ENCODE data around the gene OR8K3.

OR8K3 gene

GRCh38 chr11:56314844-56315243 is at the start of gene OR8K3:
Gene OR8K3 (plus strand): TSS chr11:56315144. CDS start chr11:56318307, 3,163 bp downstream.
- no peak for DNase-seq

- DNase-seq: no peak
Observed at GRCh38 chr11:56271092-56271491, 43.9 kb upstream of the OR8K3 start.

GRCh38 chr11:56273854-56274253 is 41.1 kb upstream of the OR8K3 start, which contains the start of gene OR5T1:
Gene OR5T1 (plus strand): TSS chr11:56274154. CDS start chr11:56275639, 1,485 bp downstream.
- no peak for DNase-seq

- DNase-seq: no peak
Observed at GRCh38 chr11:56292154-56292553, 22.8 kb upstream of the OR8K3 start, which contains the start of gene OR8H1. Gene OR8H1 (minus strand): TSS chr11:56292254. CDS start chr11:56291062, 1,192 bp downstream.

GRCh38 chr11:56296898-56297297 is 18.0 kb upstream of the OR8K3 start:
- no peak for DNase-seq

- no peak for DNase-seq
Observed at GRCh38 chr11:56307836-56308235, 7.1 kb upstream of the OR8K3 start.

- no peak for DNase-seq
Observed at GRCh38 chr11:56331861-56332491, 17.0 kb downstream of the OR8K3 start.

GRCh38 chr11:56333156-56333555 is 18.2 kb downstream of the OR8K3 start:
- DNase-seq: no peak

GRCh38 chr11:56340289-56340688 is 25.3 kb downstream of the OR8K3 start:
- DNase-seq: no peak

- no peak for DNase-seq
Observed at GRCh38 chr11:56345739-56346138, 30.8 kb downstream of the OR8K3 start, which contains the start of gene OR8K1. Gene OR8K1 (plus strand): TSS chr11:56346039. CDS start chr11:56346039, 0 bp downstream.

- DNase-seq: no peak
Observed at GRCh38 chr11:56353991-56354390, 39.0 kb downstream of the OR8K3 start, which contains the start of gene OR8J1. Gene OR8J1 (plus strand): TSS chr11:56354291. CDS start chr11:56360247, 5,956 bp downstream.
